ENCODE results near the gene KDM4B.
"Not testable (repeated sequence)": the region's sequence is repeated elsewhere in the genome, so short reads cannot be mapped to it uniquely, and the experiment has no call there.

KDM4B gene

DNA sequence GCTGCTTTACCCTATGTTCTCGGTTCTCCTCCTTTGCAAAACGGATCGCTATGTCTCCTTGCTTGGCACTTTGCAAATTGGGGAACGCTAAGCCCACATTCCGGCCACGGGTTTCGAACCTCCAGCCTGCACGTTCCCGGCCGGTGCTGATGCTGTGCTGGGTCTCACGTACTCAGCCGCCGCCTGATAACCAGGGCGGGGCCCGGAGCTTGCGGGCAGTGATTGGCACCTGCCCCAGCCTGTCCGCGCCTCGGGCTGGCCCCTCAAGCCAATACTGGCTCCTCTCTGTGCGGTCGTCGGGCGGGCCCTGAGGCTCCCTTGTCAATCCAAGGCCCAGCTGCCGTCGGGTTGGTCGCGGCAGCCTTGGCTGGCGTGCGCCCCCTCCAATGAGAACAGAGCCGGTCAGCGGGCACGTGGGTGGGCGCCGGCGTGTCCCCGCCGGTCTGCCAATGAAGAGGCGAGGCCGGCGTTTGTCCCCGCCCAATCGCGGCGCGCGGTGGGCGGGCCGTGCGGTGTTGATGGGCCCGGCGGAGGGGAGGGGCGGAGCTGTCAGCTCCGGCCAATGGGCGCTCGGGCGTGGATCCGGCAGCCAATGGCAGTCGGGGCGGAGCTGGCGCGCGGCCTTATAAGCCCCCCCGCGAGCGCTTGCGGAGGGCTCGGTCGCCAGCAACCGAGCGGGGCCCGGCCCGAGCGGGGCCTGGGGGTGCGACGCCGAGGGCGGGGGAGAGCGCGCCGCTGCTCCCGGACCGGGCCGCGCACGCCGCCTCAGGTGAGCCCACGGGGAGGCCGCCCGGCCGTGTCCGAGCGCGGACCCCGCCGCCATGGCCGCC, at the start of gene KDM4B:
KDM4B (plus strand) TSS at position 652 of the 830 bp plus-strand sequence. CDS start 63,778 bp downstream, outside the sequence.
- peak; percentile 98 to 99 for DNase-seq

DNA sequence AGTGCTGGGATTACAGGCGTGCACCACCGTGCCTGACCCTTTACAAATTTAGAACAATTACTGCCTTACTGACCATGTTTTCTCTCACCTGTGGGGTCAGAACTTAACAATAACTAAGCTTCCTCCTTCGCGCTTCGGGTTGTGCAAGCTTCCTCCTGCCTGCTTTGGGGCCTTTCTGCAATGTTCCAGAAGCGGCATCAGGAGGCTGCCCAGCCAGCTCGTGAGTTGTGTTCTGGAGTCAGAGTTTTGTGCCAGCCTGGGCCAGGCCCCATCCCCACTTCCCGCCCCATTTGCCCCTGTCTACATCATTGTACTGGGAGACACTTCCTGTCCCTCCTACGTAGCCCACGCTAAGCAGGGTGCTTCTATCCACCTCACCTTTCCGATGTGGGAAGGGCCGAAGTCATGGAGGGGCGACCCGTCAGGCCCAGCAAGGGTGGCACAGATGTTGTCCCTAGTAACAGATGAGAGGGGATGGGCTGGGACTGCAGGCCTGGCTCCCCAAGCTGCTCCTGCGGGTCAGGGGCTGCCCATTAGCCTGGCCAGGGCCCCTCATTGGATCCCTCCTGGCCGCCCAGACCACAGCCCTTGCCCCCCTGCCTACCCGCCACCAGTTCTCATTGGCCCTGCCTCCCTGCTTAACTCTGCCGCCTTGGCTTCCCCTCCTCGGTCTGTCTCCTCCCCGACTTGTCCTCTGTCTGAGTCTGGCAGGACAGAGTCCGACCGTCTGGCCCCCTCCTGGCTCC, 46.2 kb upstream of the KDM4B start:
- DNase-seq: no peak

DNA sequence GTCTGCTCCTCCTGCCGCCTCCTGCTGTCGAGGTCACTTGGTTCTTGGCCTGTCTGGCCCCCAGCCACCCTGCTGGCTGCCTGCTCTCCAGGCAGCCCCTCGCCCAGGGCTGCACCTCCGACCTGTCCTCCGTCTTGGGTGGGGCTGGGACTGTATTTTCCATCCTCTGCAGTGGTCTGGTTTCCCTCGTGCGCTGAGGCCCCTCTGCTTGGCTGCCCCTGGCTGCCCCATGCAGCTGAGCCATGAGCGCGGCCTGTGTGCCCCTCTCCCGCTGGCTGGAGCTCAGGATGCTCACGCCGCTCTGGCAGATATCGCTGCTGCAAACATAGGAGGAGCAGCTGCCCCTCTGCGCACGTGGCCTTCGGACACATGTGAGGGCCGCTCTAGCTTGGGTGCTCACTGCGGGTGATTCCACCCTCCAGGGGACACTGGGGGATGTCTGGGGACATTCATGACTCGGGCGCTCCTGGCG, 45.6 kb upstream of the KDM4B start:
- no peak for DNase-seq

DNA sequence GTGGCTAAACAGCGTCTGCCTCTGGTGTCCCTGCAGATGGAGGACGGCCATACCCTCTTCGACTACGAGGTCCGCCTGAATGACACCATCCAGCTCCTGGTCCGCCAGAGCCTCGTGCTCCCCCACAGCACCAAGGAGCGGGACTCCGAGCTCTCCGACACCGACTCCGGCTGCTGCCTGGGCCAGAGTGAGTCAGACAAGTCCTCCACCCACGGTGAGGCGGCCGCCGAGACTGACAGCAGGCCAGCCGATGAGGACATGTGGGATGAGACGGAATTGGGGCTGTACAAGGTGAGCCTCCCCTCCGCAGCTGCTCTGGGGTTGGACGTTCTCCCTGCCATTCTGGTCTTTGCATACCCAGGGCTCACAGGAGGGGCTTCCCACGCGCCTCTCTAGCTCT, 39.7 kb upstream of the KDM4B start:
- DNase-seq: no peak

DNA sequence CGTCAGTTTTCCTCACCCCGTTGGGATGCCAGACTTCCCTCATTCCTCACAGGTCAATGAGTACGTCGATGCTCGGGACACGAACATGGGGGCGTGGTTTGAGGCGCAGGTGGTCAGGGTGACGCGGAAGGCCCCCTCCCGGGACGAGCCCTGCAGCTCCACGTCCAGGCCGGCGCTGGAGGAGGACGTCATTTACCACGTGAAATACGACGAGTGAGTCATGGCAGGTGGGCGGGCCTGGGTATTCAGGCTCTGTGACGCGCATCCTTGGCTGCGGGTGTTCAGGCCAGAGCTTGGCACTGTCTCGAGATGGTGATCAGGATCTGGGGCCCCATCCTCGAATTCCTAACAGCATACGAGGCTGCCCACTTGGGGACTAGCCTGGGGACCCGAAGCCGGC, 38.2 kb upstream of the KDM4B start:
- no peak for DNase-seq

DNA sequence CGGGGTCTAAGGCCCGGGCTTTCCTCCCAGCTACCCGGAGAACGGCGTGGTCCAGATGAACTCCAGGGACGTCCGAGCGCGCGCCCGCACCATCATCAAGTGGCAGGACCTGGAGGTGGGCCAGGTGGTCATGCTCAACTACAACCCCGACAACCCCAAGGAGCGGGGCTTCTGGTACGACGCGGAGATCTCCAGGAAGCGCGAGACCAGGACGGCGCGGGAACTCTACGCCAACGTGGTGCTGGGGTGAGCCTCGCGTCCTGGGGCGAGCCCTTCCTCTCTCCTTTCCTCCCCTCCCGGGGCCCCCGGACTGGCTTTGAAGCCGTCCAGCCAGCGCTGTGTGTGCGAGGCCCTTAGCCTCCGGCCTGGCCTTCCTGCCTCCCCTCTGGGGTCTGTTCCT, 36.2 kb upstream of the KDM4B start:
- DNase-seq: no peak

- no peak for DNase-seq
Measured at GRCh38 chr19:4933528-4933927, 35.4 kb upstream of the KDM4B start.

DNA sequence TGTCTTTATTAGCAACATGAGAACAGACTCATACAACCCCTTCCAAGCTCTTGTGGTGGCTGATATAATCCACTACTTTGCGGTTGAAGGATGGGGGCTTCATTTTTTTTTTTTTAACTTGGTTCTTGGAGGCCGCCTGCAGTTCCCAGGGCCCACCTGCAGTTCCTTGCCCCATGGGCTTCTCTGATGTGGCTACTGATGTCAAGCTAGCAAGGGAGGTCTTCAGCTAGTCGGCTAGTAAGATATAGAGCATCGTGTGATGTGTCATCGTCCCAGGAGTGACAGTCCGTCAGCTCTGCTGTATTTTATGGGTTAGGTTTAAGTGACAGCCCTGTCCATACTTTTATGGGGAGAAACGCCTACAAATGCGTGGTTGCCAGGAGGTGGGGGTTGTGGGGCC, 33.5 kb upstream of the KDM4B start:
- DNase-seq: no peak

- DNase-seq: no peak
Measured at GRCh38 chr19:4937060-4937459, 31.9 kb upstream of the KDM4B start.

GRCh38 chr19:4938461-4938860, 30.5 kb upstream of the KDM4B start:
- DNase-seq: not testable (repeated sequence)

DNA sequence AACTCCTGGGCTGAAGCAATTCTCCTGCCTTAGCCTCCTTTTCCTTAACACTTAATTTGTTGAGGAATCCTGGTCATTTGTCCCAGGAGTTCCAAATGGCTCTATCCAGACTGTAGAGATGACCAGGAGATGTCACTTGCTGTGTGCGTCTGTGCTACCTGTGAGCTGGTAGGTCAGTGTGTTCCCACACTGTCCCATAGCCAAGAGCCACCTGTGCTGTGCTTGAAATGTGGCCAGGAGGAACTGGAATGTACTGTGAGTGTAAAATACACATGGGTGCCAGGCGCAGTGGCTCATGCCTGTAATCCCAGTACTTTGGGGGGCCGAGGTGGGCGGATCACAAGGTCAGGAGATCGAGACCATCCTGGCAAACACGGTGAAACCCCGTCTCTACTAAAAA, 29.4 kb upstream of the KDM4B start:
- no peak for DNase-seq

DNA sequence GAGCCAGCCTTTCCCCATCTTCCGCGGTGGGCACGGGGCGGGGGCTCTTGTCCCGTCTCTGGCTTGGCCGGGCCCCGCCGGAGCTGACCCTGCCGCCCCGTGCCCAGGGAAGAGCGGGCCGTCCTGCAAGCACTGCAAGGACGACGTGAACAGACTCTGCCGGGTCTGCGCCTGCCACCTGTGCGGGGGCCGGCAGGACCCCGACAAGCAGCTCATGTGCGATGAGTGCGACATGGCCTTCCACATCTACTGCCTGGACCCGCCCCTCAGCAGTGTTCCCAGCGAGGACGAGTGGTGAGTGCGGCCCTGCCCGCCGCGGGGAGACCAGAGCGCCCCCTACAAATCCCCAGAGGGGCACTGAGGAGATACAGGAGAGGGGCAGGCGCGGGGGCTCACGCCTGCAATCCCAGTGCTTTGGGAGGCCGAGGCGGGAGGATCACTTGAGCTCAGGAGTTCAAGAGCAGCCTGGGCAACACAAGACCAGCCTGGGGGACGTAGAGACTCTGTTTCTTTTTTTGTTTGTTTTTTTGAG, 27.2 kb upstream of the KDM4B start:
- DNase-seq: not testable (repeated sequence)

- DNase-seq: not testable (repeated sequence)
Measured at GRCh38 chr19:4950650-4951049, 18.3 kb upstream of the KDM4B start.

DNA sequence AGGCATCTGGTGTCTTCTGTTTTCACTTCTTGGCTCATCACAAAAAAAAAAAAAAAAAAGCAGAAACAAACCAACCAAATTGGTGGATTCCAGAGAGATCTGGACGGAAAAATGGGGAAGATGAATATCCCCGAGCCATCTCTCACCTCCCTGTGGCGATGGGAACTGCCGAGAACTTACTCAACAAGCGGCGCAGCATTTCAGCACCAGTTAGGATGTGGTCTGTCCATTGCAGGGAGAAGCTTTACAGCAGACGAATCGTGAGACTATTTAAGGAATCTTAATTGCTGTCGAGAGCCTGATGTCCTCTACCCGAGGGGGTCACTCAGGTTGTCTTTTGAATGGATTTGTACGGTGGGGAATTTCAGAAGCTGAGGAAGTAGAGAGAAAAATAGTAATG, 17.3 kb upstream of the KDM4B start:
- DNase-seq: no peak

DNA sequence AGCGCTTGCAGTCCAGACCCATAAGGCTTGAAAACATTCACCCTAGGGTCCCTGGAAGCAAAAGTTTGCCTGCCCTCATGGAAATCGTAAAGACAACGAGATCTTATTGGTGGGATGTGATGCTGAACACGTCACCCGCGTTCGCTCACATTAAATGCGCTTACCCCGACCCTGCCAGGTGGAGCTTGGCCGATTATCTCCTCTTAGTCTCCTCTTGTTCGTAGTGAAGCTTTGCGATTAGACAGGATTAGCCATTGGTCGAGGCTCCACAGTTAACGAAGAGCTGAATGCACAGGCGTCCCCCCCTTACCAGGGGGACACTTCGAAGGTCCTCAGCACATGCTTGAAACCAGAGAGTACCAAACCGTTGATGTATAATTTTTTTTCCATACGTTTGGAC, 16.0 kb upstream of the KDM4B start:
- DNase-seq: no peak

- not testable (repeated sequence) for DNase-seq
Measured at GRCh38 chr19:4954320-4955149, 14.4 kb upstream of the KDM4B start.

DNA sequence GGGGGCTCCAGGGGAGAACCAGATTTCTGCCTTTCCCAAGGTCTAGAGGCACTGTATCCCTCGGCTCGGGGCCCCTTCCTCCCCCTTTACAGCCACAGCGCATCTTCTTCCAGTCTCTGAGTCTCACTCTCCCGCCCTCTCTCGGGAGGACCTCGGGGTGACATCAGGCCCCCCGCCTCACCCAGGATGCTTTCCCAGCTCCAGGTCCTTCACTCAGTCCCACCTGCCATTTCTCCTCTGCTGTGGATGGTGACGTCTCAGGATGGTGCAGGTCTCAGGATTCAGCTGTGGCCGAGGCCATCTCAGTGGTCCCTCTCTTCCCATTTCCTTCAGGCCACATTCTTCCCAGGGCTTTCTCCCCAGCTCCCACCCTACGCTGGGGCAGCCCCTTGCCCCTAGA, 13.6 kb upstream of the KDM4B start:
- no peak for DNase-seq

- DNase-seq: no peak
Measured at GRCh38 chr19:4957981-4958380, 10.9 kb upstream of the KDM4B start.

GRCh38 chr19:4962085-4962619, 6.8 kb upstream of the KDM4B start:
- DNase-seq: no peak

GRCh38 chr19:4965061-4965460, 3.9 kb upstream of the KDM4B start:
- DNase-seq: no peak

- no peak for DNase-seq
Measured at GRCh38 chr19:4966591-4966990, 2.3 kb upstream of the KDM4B start.

GRCh38 chr19:4967738-4968461, 1.0 kb upstream of the KDM4B start:
- DNase-seq: no peak

Data from NCI-H2081 (cell line).